ENCODE data around the gene COPS7B. TPM values are rescaled to one million over a fixed set of nuclear protein-coding genes. Genes with fewer than 3 reads are reported as not detected.

Gene COPS7B
- polyA plus RNA-seq, 3 donors = 46.6 to 65.2 (median 58.5) TPM

DNA sequence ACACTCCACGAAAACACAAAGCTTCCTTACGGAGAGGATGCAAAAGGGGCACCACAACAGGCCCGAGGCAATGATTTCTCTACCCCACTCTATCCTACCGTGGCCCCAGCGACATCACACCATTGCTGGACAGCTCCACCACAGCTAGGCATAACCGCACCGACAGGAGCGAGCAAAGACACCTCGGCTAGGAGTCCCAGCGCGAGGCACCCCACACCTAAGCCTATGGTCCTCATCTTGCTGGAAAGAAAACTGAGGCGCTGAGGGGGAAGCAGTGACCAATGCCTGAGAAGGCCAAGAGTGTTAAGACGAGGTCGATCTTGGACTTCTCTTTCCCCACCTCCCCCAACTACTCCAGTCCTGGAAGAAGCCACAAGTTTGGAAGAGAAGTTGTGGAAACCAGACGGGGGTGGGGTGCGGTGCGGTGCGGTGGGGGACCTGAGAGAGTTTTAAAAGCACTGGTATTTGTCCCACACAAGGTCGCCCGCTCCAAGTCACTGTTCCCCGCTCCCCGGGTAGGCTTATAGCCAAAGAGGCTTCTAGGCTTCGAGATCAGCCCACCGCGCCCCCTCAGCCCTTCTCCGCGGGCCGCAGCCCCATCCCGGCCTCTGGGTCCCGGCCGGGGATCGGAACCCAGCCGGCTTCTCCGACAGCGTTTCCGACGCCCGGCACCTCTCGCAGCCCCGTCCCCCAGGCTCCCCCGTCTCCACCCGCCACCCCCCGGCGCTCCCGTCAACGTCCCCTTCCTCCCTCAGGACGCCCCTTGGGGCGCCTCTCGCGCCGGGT lies 5.9 kb upstream of the COPS7B start:
- no peak for DNase-seq (ENCODE audit: extremely low read depth in 1 of 11, low read depth in 9 of 11, low spot score in 4 of 11)

DNA sequence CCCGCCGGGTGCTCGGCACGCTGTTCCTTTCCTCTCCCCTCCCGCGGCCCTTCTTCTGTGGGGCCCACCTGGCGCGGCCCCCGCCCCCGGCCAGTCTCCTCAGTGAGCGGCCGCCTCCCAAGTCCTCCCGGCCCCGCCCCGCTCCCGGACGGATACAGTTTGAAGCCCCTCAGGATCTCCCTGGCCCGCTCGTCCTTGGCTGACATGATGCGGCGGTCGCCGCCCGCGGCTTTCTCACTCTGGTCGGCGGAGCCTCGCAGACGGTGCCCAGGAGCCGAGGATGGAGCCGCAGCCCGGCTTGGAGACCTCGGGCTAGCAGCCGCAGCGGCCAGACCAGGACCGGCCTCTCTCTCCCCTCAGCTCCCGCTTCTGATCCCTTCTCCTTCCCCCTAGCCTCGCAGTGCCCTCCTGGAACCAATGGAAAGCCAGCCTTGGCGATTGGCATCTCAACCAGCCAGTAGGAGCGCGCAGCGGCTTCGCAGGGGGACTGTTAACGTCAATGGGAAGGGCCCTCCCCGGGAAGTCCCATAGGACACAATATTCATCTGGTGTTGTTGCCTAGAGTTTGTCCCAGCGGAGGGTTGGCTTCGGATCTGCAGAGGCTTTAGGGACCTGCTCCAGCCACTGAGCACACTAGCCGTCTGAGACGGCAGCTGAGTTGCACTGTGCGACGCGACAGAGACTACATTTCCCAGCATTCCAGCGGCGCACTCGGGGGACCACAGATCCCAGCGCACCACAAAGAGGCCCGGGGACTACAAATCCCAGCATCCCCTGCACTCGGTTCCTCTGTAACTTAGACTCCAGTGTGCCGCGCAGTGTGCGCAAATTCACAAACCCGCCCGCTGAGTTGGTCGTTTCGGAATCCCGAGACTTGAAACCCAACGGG lies 5.1 kb upstream of the COPS7B start, which contains the start of gene PDE6D:
TSS of gene PDE6D (minus strand) at position 374 of the 889 bp plus-strand sequence. CDS start at position 206, 168 bp downstream.
- DNase-seq (ENCODE audit: extremely low read depth in 1 of 11, low read depth in 9 of 11, low spot score in 4 of 11) = peak; percentile 91 to 100 (median 97)

DNA sequence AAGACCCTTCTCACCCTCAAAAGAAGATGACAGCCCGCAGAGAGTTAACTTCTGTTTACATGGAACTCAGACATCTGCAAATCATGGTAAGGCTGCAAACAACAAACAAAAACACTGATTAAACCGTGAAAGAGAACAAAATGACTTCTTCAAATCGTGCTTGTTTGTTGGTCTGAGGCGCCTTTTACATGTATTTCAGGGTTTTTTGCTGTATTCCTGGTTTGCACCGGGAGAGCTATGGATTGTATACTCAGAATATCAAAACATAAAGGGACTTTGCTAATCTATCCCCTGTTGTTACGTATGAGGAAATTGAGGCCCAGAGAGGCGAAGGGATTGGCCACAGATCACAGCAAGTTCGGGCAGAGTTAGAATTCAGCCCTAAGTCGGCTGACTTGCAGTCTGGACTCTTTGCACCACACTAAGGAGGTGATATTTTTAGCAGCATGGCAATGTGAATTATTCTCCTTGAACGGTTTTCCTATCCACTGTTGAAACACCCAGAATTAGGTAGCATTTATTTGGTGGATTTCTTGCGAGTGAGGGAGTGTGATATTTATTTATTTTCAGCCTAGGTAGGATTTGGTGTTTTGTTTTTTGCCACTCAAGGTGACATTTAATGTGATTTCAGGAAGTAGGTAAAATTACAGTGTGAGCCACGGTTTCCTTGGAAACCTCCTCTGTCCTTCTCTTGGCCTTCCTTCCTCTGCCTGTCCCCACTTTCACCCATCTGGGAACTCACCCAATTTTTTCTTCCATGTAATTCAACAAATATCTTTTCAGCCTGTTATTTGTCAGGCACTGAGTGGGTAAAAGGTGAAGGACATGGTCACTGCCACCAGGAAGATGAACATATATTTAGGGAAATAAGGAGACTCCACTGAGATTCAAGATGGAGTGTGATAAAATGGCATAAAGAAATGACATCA lies 4.2 kb upstream of the COPS7B start:
- peak in 2 of 11 donors; percentile 27 to 35 for DNase-seq (ENCODE audit: extremely low read depth in 1 of 11, low read depth in 9 of 11, low spot score in 4 of 11)

DNA sequence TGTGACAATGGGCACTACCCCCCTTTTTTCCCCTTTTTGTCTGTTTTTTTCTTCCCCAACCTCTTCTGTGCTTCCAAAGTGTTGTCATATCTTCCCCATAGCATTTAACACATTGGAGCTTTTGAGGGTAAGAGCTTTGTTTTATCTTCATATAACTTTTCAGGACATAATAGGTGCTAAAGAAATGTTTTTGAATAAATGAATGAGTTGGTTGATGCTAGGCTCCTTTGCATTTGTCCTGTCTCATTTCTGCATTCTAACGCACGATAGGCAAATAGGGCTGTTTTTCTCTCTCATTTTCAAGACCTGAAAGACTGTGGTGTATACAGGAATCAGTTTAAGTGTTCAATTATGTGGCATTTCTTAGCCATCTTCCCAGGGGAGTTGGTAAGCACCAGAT lies 832 bp upstream of the COPS7B start:
- no peak for DNase-seq (ENCODE audit: extremely low read depth in 1 of 11, low read depth in 9 of 11, low spot score in 4 of 11)

DNA sequence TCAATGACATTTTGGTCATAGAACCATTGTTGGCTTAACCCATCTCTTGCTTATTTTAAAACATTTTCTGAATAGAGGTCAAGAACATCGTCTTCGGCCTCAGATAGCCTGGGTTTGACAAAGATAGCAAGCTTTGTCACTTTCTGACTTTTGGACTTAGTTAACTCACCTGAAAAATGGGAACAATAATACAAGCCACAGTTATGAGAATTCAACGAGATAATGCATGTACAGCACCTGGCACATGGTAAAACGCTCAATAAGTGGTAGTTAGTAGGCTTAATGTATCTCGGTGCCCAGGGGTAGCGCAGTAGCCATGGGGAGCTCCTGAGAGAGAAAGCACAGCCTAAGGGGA lies 446 bp upstream of the COPS7B start:
- no peak for DNase-seq (ENCODE audit: extremely low read depth in 1 of 11, low read depth in 9 of 11, low spot score in 4 of 11)

DNA sequence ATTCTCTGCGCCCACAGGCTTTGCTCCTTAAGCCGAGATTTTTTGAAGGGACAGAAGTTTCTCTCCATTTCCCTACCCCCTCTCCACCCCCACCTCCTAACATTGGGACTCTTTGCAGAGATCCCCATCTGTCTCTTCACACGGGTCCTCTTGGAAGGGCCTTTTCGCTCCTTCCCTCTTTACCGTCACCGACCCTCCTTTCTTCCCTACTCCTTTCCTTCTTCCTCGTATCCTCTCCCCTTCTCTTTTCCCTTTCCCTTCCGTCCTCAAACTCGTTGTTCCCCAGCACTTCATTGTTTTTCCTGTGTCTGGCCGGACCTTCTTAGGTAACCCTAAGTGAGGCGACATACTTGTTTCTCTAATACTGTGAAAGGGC lies 660 bp downstream of the COPS7B start:
- no peak for DNase-seq (ENCODE audit: extremely low read depth in 1 of 11, low read depth in 9 of 11, low spot score in 4 of 11)

DNA sequence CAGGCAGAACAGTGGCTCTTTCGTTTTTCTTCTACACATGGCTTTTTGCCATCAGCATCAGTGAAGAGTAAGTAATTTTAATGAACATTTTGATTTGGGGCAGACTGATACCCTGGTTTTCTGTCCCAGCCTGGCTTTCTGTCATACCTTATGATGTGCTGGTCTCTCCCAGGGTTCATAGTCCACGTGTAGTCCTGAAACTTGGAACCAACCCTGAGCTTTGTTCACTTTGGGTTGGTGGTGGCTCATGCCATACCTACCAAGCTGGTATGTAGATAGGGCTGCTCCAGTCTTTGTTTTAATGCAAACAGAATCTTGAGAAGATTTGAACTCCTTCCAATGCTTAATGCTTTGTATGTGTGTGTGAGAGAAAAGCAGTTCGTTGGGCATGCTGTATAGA lies 4.9 kb downstream of the COPS7B start:
- DNase-seq (ENCODE audit: extremely low read depth in 1 of 11, low read depth in 9 of 11, low spot score in 4 of 11) = no peak

DNA sequence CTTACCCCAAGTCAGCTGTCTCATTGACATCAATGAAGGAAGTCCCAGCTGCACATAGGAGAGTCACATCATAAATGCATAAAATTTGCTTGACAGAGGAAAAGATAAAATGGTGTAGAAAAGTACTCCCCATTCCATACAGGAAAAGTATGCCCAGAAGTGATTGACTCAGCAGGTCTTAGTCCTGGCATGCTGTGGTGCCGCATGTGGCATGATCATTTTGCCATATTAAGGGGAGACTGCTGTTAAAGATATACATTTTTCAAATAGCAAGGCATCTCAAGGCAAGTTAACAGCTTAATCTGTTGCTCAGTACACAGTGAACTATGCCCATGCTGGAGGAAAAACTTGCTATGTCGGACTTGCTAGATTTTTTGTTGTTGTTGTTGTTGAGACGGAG lies 8.1 kb downstream of the COPS7B start:
- DNase-seq (ENCODE audit: extremely low read depth in 1 of 11, low read depth in 9 of 11, low spot score in 4 of 11) = no peak

DNA sequence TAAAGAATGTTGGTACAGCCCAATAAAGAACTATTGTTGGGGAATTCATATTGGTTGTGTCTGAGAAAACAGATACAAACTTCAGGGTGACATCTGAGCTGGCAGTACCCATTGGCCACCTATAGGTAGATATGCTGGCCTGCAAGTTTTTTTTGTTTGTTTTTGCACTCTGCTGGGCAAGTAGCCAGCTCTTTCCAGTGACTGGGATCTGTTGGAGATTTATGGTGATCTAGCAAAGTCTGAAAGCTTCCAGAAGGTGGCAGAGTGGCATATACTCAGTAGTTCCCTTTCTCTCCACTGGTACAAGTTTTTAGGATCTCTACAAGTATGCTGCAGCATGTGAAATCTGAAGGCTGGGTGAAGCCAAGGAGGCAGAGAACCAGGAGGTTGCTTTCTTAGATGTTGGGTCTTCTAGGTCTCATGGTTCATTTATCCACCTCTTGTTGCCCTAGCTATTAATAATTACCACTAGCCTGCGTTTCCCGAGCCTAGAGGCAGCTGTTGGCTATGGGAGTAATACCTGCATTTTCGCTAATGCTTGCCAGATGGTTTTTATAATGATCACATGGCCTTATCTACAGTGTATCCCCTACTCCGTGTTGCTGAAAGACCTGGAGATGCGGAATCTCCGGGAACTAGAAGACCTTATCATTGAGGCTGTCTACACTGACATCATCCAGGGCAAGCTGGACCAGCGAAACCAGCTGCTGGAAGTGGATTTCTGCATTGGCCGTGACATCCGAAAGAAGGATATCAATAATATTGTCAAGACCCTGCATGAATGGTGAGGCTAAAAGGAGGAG lies 9.5 kb downstream of the COPS7B start:
- peak in 3 of 11 donors; percentile 11 to 30 (median 13) for DNase-seq (ENCODE audit: extremely low read depth in 1 of 11, low read depth in 9 of 11, low spot score in 4 of 11)

DNA sequence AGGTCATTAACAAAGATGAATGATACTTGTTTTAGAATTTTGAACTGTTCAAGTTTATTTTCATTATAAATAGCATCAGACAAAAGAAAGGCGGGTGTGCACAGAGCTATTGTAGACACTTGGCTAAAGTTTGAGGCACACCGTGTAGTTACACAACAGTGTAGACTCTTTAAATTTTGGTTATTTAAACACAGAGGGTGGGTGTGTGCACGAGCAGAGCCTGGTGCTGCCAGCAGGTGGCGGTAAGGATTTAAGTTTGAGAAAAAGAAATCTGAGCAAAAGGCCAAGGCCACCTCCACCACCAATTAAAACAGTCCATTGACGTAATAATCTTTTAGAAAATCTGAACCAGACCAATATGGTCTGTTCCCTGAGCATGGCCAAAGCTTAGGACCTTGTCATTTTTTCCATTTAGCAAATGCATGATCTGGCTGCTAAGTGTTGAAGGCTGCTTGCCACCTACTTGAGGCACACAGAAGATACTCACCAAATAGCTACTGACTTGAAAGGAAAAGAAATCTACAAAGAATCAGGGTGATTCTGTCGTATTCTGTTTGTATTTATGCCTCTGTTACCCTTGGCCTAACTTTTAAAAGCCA lies 14.3 kb downstream of the COPS7B start:
- DNase-seq (ENCODE audit: extremely low read depth in 1 of 11, low read depth in 9 of 11, low spot score in 4 of 11) = peak in 2 of 11 donors; percentile 9 to 22

DNA sequence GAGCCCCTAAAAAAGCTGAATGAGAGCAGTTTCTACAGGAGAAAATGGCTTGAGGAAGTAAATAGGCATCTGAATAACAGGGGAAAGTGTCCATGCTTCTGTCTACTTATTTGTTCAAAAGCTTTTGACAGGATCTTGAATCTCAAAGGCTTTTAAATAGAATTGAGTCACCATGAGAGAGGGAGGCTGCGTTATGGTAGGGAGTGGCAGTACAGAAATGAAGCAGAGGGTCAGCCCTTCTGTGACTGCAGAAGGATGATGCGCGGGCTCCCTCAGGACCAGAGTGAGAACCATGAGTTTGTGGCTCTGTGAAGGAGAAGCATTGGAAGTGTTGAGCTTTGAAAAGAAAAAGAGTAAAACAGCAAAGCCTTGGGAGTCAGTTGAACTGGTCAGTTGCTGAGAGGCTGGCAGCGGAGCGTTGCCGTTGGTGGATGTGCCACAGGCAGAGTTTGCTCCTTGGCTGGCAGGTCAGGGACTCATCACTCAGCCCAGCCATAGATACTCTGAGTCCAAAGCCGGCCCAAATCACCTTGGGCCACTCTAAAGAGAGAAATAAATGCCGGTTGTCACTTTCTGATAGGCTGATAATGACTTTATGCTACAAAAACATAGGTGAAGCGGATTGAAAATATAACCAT lies 17.4 kb downstream of the COPS7B start:
- no peak for DNase-seq (ENCODE audit: extremely low read depth in 1 of 11, low read depth in 9 of 11, low spot score in 4 of 11)

DNA sequence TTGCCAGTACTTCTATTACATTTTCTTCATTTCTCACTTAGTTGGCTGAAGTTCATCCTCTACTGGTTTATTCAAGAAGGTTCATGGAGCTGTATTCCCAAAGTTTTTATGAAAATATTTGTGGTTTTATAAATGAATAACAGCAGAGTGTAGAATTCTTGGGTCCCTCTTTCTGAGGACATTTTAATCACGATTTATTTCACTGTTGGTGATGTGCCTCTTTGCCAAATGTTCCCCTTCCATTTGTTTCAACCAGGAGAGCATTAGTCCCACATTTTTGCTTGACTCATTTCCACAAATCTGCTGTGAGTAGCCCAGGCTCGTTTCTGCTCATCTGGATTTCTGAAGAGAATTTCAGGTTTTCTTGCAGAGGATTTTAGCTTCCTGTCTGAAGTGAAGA lies 20.8 kb downstream of the COPS7B start:
- DNase-seq (ENCODE audit: extremely low read depth in 1 of 11, low read depth in 9 of 11, low spot score in 4 of 11) = no peak

DNA sequence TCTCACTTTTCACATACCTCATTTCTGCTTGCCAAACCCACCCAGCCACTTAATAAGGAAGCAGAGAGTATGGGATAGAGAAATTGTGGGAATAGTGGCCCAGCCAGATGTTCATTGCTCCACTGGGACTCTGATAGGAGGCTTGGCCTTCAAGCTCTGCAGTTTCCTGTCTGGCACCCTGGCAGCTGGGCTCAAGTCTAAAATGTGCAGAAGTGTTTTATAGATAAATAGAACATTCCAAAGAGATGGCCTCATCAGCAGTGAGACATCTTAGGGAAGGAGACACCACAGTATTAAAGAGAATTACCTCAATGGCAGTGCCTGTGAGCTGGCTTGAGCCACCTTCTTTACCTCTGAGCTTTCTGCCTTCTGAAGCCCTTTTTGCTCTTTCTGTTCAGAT lies 24.7 kb downstream of the COPS7B start:
- DNase-seq (ENCODE audit: extremely low read depth in 1 of 11, low read depth in 9 of 11, low spot score in 4 of 11) = no peak

DNA sequence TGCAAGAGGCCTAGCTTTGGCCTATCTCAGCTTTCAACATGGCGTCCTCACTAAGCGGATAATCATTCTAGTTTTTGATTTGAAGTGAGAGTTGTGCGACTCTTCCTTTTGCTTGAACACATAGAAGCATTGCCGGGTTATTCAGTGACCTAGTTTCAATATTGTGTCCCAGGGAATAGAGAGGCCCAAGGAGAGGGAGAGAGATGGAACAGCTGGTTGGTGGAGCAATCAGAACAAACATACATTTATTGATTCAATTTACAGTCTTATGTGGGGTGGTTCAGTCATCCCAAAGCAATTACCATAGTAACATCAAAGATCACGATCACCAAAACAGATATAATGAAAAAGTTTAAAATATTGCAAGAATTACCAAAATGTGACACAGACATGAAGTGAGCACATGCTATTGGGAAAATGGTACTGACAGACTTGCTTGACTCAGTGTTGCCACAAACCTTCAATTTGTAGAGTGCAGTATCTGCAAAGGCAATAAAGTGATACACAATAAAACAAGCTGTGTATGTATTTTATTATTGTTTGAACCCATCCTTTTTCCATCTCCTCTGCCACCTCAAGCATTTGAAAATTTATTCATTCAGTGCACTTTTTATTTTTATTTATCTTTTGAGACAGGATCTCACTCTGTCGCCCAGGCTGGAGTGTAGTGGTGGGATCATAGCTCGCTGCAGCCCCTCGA lies 30.2 kb downstream of the COPS7B start:
- no peak for DNase-seq (ENCODE audit: extremely low read depth in 1 of 11, low read depth in 9 of 11, low spot score in 4 of 11)

DNA sequence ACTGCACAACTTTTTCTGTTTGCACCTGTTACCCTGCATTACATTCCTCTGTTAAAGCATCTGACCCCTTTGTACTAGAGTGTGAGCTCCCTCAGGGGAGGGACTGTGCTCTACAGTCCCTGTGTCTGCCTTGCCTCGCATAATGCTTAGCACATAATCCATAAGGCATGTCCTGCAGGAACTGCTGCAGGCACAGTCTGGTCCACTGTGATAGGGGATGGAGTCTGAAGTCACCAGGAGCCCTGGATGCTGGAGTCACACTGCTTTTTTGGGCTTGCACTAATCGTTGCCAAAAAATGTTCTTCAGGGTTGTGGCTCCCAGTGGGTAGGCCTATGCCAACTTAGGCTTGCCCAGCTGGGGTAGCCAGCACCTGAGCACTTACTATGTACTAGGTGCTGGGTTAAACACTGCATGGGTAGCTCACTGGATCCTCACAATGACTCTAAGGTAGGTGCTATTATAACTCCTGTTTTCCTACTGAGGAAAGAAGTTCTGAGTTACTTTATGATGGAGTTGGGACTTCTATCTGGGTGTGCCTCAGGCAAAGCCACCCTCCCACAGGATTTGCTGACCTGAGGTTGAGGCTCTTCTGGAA lies 33.3 kb downstream of the COPS7B start:
- DNase-seq (ENCODE audit: extremely low read depth in 1 of 11, low read depth in 9 of 11, low spot score in 4 of 11) = no peak

DNA sequence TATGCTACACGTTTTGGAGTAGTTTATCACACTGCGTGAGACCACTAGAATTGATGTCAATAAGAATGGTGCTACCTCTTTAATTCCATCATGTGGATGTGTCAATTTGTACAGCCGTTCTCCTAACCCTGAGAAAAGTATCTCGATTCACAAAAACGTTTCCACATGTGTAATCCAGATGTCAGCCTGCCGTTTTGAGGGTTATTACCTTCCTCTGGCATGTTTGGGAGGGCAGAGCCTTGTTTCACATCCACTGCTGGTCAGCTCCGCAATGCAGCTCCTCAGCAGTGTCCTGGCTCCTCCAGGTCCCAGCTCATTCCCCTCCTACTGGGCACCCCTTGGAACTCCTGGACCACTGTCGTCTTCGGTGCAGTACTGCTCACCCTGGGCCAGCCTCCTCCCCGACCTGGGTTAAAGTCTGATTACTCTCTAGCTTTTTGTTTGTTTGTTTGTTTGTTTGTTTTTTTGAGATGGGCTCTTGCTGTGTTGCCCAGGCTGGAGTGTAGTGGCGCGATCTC lies 34.6 kb downstream of the COPS7B start:
- DNase-seq (ENCODE audit: extremely low read depth in 1 of 11, low read depth in 9 of 11, low spot score in 4 of 11) = no peak
